ENCODE results near the gene USP6. TPM values are rescaled to one million over a fixed set of nuclear protein-coding genes. Genes with fewer than 3 reads are reported as not detected.

USP6 gene
- total RNA-seq, 1 experiment from 2014 or later: 0.20 TPM

DNA sequence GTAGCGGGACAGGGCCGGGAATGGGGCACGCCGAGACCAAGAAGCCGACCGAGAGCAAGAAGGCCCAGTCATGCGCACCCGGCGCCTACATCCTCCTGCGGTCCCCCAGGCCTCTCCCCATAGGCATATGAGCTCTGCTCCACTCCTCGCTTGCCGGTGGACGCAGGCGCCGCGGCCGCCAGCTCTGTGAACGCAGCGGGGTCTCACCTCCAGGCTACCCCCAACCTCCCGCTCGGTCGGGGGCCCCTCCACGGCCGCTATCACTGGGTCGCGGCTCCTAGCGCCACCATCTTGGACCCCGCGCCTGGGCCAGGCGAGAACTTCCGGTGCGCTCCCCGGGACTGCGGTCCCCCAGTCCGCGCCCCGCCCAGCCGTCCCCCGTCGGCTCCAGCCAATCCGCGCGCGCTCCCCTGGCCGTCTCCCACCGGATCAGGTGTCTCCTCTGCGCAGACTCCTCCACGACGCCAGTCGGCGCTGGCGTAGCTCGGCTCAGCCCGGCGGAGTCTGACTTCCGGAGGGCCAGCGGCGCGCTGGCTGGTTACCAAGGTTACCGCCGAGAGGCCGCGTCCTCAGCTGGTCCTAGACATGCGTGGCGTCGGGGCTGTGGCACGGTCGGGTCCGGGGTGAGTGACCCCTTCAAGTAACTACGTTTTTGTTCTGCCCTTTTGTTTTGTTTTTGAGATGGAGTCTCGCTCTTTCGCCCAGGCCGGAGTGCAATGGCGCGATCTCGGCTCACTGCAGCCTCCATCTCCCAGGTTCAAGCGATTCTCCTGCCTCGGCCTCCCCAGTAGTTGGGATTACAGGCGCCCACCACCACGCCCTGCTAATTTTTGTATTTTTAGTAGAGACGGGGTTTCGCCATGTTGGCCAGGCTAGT lies 75.9 kb downstream of the USP6 start, which contains the start of gene ZNF594 (continued):
- TF ChIP-seq ZNF232 (CRISPR knock-in tag; IDR thresholded peaks at IDR 0.05) (0 out of 2 replicates have a peak, but pooled peaks have one; percentile 71), GTF2I (CRISPR knock-in tag; conservative IDR thresholded peaks at IDR 0.05) (peak; percentile 91), ZNF219 (CRISPR knock-in tag; IDR thresholded peaks at IDR 0.05; ENCODE audit: borderline replicate concordance) (0 out of 2 replicates have a peak, but pooled peaks have one; percentile 13), ZNF263 (CRISPR knock-in tag; IDR thresholded peaks at IDR 0.05; ENCODE audit: low read depth) (0 out of 2 replicates have a peak, but pooled peaks have one; percentile 21), STAT6 (CRISPR knock-in tag; conservative IDR thresholded peaks at IDR 0.05; ENCODE audit: low read depth) (no peak; the same call in 1 of the 2 replicates), ZNF532 (CRISPR knock-in tag; IDR thresholded peaks at IDR 0.05; ENCODE audit: borderline replicate concordance) (no peak)
- TF ChIP-seq, protein P1, sequence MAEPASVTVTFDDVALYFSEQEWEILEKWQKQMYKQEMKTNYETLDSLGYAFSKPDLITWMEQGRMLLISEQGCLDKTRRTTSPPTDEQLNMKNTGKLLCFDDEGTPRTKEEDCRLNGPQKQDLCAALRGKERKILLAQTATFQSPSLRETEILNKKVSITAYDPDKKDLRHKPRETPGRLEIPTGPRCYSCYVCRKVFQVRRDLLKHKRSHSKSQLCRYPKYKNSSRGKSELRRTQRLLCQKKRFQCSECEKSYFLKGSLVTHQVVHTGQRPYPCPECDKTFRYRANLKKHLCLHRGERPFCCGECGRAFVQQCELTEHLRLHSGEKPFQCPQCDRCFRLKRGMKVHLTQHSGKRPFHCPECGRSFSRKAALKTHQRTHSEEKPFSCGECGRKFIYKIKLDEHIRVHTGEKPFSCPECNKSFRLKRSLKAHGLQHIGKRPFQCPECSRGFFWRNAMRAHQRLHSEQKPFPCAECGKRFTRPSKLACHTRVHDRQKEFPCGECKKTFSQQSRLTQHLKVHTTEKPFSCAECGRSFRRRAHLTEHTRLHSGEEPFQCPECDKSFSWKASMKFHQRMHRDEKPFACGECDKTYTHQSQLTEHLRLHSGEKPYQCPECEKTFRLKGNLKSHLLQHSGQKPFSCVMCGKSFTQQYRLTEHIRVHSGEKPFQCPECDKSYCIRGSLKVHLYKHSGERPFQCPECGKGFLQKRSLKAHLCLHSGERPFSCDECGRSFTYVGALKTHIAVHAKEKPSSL (CRISPR knock-in tag; conservative IDR thresholded peaks at IDR 0.05): no peak
- TF ChIP-seq, protein P2, sequence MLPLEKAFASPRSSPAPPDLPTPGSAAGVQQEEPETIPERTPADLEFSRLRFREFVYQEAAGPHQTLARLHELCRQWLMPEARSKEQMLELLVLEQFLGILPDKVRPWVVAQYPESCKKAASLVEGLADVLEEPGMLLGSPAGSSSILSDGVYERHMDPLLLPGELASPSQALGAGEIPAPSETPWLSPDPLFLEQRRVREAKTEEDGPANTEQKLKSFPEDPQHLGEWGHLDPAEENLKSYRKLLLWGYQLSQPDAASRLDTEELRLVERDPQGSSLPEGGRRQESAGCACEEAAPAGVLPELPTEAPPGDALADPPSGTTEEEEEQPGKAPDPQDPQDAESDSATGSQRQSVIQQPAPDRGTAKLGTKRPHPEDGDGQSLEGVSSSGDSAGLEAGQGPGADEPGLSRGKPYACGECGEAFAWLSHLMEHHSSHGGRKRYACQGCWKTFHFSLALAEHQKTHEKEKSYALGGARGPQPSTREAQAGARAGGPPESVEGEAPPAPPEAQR (CRISPR knock-in tag; IDR thresholded peaks at IDR 0.05): no peak

- Mint-ChIP-seq H3K27ac (no peak overlapping the region), H3K36me3 (peaks cover 21% of the 10 kb centered on the region), H3K27me3 (ENCODE audit: low read depth) (peaks cover 5% of the 10 kb centered on the region), H3K4me1 (peaks cover 7% of the 10 kb centered on the region), H3K4me3 (no peak overlapping the region), H3K9me3 (peaks cover 28% of the 10 kb centered on the region)
- ATAC-seq: no peak
- ChIA-PET CTCF (no interaction called here), POLR2A (interaction anchor here (0.7 kb wide), 1 partner anchor 43 kb away, joined by 4 read pairs; no protein-coding TSS in a partner anchor)
- TF ChIP-seq CREM (CRISPR knock-in tag; IDR thresholded peaks at IDR 0.05) (no peak), RORB (CRISPR knock-in tag; IDR thresholded peaks at IDR 0.05) (no peak), FOXP1 (CRISPR knock-in tag; IDR thresholded peaks at IDR 0.05; ENCODE audit: borderline replicate concordance) (no peak)
- DNase-seq (ENCODE audit: low spot score): no peak
Measured at GRCh38 chr17:5194346-5194745, 78.5 kb downstream of the USP6 start.

Measured in WTC11 (cell line).